HUES6 (cell line): ENCODE results near the gene C1orf226.
"Not testable (repeated sequence)": the region's sequence is repeated elsewhere in the genome, so short reads cannot be mapped to it uniquely, and the experiment has no call there.

Experiments used
- H3K27ac ChIP-seq: 2 replicates; pipeline ENCODE4 v1.7.0; 2013; ENCODE audit warnings: low read depth, mild to moderate bottlenecking, low read length, inconsistent platforms
- H3K27me3 ChIP-seq: 2 replicates; pipeline ENCODE4 v1.6.1; 2013; ENCODE audit warnings: low read length; ENCODE audit not compliant: control insufficient read depth, insufficient read depth
- H3K36me3 ChIP-seq: 2 replicates; pipeline ENCODE4 v1.6.1; 2013; ENCODE audit warnings: low read length; ENCODE audit not compliant: control insufficient read depth, insufficient read depth
- H3K4me1 ChIP-seq: 2 replicates; pipeline ENCODE4 v1.6.1; 2013; ENCODE audit warnings: low read length; ENCODE audit not compliant: control insufficient read depth, insufficient read depth
- H3K4me3 ChIP-seq: 2 replicates; pipeline ENCODE4 v1.5.1; 2013; ENCODE audit warnings: low read depth, low read length
- H3K9ac ChIP-seq: one replicate; pipeline ENCODE4 v1.6.1; 2013; ENCODE audit warnings: mild to moderate bottlenecking, low read length
- H3K9me3 ChIP-seq: 2 replicates; pipeline ENCODE4 v1.6.1; 2013; ENCODE audit warnings: low read depth, low read length; ENCODE audit not compliant: control insufficient read depth, insufficient read depth

The C1orf226 gene

DNA sequence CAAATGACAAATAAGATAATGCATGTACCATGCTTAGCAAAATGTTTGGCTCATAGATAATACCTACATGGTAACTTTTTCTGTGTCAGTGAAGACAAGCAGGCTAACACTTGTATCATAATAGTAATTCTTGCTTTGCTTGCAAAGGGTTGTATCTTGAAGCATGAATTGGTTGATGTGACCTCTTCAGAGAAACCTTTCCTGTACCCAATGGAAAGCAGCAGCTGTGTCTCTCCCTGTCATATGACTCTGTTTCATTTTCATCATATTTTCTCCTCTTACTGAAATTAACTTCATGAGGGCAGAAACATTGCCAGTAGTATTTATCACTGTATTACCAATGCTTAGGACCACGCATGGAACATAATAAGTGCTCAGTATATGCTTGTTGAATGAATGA, 26.0 kb downstream of the C1orf226 start:
- no peak overlapping the region for H3K9ac ChIP-seq
- H3K27ac ChIP-seq, result no peak overlapping the region
- H3K36me3 ChIP-seq, result no peaks in the 10 kb centered on the region
- no peaks in the 10 kb centered on the region for H3K4me1 ChIP-seq
- no peaks in the 10 kb centered on the region for H3K27me3 ChIP-seq
- H3K9me3 ChIP-seq, result no peaks in the 10 kb centered on the region
- H3K4me3 ChIP-seq, result no peak overlapping the region

DNA sequence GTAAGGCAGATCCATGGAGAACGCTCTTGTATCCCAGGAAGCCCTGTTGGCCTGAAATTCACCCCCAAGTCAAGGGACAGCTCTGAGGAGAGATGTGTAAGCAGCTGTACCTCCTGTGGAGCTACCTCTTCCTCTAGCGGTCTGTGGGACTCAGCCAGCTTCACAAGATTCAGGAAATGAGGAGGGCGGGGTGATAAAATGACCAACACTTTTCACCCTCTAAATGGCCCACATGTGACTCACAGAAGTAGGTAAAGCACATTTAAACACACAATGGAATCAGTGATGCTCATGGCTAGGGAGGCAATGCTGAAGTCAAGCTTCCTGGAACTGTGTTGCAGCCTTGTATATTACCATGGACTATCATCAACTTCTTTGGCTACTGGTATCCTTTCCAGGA, 30.5 kb downstream of the C1orf226 start, which contains the start of gene SH2D1B:
Gene SH2D1B (minus strand): TSS at position 135 of the 400 bp plus-strand sequence. CDS start 120 bp downstream, at position 15.
- Histone ChIP-seq H3K27me3 (no peaks in the 10 kb centered on the region), H3K36me3 (no peaks in the 10 kb centered on the region), H3K4me1 (no peaks in the 10 kb centered on the region), H3K27ac (no peak within 1 kb of the TSS), H3K4me3 (no peak within 1 kb of the TSS), H3K9me3 (no peaks in the 10 kb centered on the region; the same call in 1 of the 2 replicates), H3K9ac (no peak within 1 kb of the TSS)

DNA sequence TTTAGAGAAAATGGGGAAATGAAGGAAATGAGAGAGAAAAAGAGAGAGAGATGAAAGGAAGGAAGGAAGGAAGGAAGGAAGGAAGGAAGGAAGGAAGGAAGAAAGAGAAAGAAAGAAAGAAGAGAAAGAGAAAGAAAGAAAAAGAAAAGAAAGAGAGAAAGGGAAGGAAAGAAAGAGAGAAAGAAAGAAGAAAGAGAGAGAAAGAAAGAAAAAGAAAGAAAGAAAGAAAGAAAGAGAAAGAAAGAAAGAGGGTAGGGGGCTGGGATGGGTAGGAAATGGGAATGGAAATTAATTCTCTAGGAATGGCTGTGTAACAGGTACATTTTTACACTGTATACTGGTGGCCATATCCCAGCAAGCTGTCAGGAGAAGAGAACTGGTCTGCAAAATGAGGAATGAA, 34.7 kb downstream of the C1orf226 start:
- Histone ChIP-seq H3K4me3 (no peak overlapping the region), H3K27ac (no peak overlapping the region), H3K9me3 (no peaks in the 10 kb centered on the region; the same call in 1 of the 2 replicates), H3K9ac (no peak overlapping the region), H3K27me3 (no peaks in the 10 kb centered on the region), H3K4me1 (no peaks in the 10 kb centered on the region), H3K36me3 (no peaks in the 10 kb centered on the region)

DNA sequence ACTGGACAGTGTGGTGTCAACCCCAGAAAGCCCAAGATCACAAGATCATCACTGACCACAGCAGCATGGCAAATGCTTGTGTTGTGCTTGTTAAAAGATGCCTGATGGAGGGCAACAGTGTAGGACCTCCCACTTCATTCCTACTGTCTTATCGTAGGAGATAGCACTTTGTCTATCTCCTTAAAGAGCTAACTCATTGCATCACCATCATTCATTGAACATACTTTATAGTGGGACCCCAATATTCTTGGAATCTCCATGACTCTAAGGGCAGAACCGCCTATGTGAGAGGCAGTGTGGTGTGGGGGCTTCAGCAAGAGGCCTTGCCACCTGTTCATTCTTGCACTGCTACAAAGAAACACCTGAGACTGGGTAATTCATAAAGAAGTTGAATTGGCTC, 35.4 kb downstream of the C1orf226 start:
- Histone ChIP-seq H3K9me3 (no peaks in the 10 kb centered on the region; the same call in 1 of the 2 replicates), H3K9ac (no peak overlapping the region), H3K4me1 (no peaks in the 10 kb centered on the region), H3K27ac (no peak overlapping the region), H3K36me3 (no peaks in the 10 kb centered on the region), H3K4me3 (no peak overlapping the region), H3K27me3 (no peaks in the 10 kb centered on the region)

DNA sequence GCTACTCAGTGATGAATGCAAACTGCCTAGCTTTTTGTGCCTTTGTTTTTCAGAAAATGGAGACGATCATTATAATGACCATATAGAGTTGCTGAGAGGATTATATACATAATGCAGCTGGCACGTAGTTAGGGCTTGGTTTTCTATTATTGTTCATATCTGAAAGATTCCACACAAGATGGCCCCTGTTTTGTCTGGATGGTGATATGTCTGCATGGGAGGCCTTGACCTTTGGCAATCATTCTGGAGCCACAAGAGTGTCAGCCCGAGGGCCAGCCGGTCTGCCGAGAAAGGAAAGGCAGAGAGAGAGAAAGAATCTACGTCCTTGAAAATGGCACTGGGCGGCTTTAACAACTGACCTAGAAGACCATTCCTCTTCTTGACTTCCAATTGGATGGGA, 36.1 kb downstream of the C1orf226 start:
- Histone ChIP-seq H3K36me3 (no peaks in the 10 kb centered on the region), H3K4me3 (no peak overlapping the region), H3K4me1 (no peaks in the 10 kb centered on the region), H3K27ac (no peak overlapping the region), H3K27me3 (no peaks in the 10 kb centered on the region), H3K9me3 (no peaks in the 10 kb centered on the region; the same call in 1 of the 2 replicates), H3K9ac (no peak overlapping the region)

DNA sequence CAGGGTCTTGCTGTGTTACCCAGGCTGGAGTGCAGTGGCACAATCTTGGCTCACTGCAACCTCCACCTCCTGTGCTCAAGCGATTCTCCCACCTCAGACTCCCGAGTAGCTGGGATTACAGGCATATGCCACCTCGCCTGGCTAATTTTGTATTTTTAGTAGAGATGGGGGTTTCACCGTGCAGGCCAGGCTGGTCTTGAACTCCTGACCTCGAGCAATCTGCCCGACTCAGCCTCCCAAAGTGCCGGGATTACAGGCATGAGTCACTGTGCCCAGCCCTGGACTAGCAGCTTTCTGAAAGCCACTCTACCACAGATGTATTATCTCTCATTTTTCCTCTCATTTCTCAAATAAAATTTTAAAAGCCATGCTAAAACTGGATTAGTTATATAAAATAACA, 37.1 kb downstream of the C1orf226 start:
- not testable (repeated sequence) for H3K27ac ChIP-seq, H3K9ac ChIP-seq, H3K27me3 ChIP-seq, H3K4me3 ChIP-seq, H3K36me3 ChIP-seq, H3K9me3 ChIP-seq, H3K4me1 ChIP-seq

DNA sequence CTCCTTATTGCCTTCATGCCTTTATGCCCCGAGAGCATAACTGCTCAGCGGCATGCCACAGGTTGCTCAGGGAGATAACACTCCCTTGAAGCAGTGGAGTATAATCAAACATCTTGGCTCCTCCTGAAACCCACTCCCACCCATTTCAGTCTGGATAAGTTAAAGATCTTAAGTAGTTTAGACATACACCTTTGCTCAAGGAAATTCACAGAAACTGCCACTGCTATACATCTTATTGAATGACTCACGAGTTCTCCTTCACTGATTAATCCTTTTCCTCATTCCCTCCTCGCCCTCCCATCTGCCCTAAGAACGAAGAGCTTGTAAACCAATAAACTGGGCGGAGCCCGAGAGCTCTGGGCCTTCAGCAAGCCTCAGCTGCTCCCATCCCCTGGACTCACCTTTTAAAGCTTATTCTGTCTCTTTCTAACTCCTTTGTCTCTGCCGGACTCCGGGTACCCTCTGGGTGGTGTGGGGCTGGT, 38.0 kb downstream of the C1orf226 start:
- H3K4me3 ChIP-seq, H3K27ac ChIP-seq, H3K9ac ChIP-seq, H3K27me3 ChIP-seq, H3K4me1 ChIP-seq, H3K9me3 ChIP-seq, H3K36me3 ChIP-seq: not testable (repeated sequence)

DNA sequence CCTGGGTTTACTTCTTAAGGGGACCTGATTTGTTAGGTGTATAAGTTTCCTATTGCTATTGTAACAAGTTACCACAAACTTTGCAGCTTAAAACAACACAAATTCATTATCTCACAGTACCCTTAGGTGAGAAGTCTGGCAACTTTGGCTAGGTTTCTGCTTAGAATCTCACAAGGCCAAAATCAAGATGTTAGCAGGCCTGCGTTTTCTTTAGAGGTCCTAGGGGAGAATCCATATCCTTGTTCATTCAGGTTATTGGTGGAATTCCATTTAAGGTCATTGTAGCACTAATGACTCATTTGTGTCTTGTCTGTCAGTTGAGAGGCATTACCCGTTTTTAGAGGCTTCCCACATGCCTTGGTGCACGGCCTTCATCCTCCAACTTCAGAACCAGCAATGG, 38.6 kb downstream of the C1orf226 start:
- no peaks in the 10 kb centered on the region for H3K27me3 ChIP-seq
- no peaks in the 10 kb centered on the region for H3K4me1 ChIP-seq
- no peak overlapping the region for H3K27ac ChIP-seq
- no peaks in the 10 kb centered on the region for H3K9me3 ChIP-seq
- H3K9ac ChIP-seq, result no peak overlapping the region
- no peak overlapping the region for H3K4me3 ChIP-seq
- H3K36me3 ChIP-seq, result no peaks in the 10 kb centered on the region

DNA sequence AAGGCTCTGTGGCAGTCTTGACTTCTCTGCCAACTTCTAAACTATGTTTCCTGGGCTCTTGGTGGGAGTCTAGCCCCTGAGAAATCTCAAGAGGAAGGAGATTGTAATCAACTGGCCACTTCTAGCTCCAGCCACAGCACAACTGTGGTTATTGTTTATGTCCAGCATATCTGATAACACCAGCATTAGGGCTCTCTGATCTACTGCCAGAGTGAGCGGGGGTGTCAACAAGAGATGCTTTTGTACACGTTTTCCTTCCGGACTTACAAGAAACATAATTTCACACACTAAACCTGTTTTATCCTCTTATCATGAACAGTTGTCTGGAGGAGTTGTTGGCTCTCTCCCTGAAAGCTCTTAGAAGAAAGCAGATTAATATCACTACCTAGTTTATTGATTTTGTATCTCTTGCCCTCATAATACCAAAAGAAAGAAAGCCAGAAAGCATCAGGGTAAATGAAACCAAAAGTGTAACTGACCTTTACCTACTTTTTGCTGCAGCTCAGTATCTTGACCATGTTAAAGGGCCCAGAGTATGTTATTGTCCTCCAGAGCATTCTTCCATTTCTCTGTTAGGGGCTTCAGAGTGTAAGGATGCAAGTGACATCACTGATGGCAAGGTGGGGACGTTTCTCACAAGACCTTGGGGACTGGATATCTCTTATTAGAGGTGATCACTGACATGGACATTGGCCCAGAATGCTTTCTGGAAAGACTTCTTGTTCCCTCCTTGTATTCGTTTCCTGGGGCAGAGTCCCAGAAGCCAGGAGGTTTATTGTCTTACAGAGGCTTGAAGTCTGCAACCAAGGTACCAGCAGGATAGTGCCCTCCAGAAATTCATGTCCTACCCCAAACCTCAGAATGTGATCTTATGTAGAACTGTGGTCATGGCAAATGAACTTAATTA, 40.0 kb downstream of the C1orf226 start:
- Histone ChIP-seq H3K27me3 (no peaks in the 10 kb centered on the region), H3K9me3 (no peaks in the 10 kb centered on the region), H3K27ac (no peak overlapping the region), H3K4me1 (no peaks in the 10 kb centered on the region), H3K36me3 (no peaks in the 10 kb centered on the region), H3K4me3 (no peak overlapping the region), H3K9ac (no peak overlapping the region)

DNA sequence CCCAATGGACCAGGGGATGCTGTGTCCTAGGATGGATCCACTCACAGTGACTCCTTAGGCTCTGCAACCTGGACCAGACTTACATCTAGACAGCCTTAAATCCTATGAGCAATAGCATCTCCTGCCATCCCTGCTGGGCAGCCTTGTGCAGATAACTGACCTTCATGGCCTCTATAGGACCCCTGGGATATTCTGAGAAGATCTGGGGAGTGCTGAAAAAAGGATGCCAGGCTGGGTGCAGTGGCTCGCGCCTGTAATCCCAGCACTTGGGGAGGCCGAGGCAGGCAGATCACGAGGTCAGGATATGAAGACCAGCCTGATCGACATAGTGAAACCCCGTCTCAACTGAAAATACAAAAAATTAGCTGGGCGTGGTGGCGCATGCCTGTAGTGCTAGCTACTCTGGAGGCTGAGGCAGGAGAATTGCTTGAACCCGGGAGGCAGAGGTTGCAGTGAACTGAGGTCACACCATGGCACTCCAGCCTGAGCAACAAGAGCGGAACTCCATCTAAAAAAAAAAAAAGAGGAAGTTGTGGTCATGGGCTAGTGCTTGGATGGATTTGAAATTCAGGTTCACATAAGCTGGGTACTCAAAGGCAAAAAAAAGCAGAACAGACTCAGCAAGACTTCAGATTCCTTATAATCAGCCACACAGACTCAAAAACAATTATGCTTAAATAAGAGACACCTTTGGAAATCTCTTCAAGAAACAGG, 41.3 kb downstream of the C1orf226 start:
- H3K9me3 ChIP-seq, result no peaks in the 10 kb centered on the region
- H3K27me3 ChIP-seq, result no peaks in the 10 kb centered on the region
- H3K4me1 ChIP-seq, result no peaks in the 10 kb centered on the region
- no peak overlapping the region for H3K27ac ChIP-seq
- H3K36me3 ChIP-seq, result no peaks in the 10 kb centered on the region
- no peak overlapping the region for H3K9ac ChIP-seq
- H3K4me3 ChIP-seq, result no peak overlapping the region

DNA sequence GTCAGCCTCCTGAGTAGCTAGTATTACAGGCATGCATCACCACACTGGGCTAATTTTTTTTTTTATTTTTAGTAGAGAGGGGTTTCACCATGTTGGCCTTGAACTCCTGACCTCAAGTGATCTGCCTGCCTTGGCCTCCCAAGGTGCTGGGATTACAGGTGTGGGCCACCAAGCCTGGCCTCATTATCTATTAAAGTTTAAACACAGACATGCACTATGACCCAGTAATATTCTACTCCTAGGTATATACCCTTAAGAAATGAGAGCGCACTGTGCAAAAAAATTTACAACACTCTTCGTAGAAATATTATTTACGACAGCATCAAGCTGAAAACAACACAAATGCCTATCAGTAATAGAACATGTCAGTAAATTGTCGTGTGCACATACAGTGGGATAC, 49.1 kb downstream of the C1orf226 start:
- Histone ChIP-seq H3K4me3 (no peak overlapping the region), H3K36me3 (no peaks in the 10 kb centered on the region), H3K4me1 (no peaks in the 10 kb centered on the region), H3K9me3 (no peaks in the 10 kb centered on the region), H3K27ac (no peak overlapping the region), H3K27me3 (no peaks in the 10 kb centered on the region), H3K9ac (no peak overlapping the region)
